Kidney (tissue), 14 donors: Measurements from ENCODE around the gene TMEM43. TPM values are rescaled to one million over a fixed set of nuclear protein-coding genes. Genes with fewer than 3 reads are reported as not detected.

Source experiments
- DNase-seq, 5 donors: peaks; one replicate each; pipeline ENCODE4 v3.0.0-alpha.2; 2013 to 2020
- FAIRE-seq: peaks from 2 replicates; lab custom pipeline; 2012; peaks lifted over from hg19 to GRCh38; lab: Jason Lieb, UNC
- H3K27ac ChIP-seq, 2 donors: one replicate each; pipeline ENCODE4 v1.7.0; 2013; ENCODE audit warnings: low read depth in 2 of 2, low read length in 2 of 2, inconsistent platforms in 1 of 2
- H3K27me3 ChIP-seq: one replicate; pipeline ENCODE4 v1.7.1; 2013; ENCODE audit warnings: low read length, inconsistent platforms; ENCODE audit not compliant: control insufficient read depth, insufficient read depth
- H3K36me3 ChIP-seq, 3 donors: one replicate each; pipeline versions ENCODE4 v1.7.0 to v1.7.1; 2013; ENCODE audit warnings: low read length in 3 of 3, control low read depth in 1 of 3, inconsistent platforms in 1 of 3; ENCODE audit not compliant: insufficient read depth in 3 of 3, control insufficient read depth in 2 of 3
- H3K4me1 ChIP-seq, 3 donors: one replicate each; pipeline versions ENCODE4 v1.7.0 to v1.7.1; 2013; ENCODE audit warnings: low read length in 3 of 3, inconsistent platforms in 1 of 3, low read depth in 1 of 3; ENCODE audit not compliant: control insufficient read depth in 2 of 3, insufficient read depth in 2 of 3
- H3K4me3 ChIP-seq, 3 donors: one replicate each; pipeline versions ENCODE4 v1.7.0 to v1.8.1; 2013; ENCODE audit warnings: low read length in 3 of 3, control low read depth in 1 of 3, inconsistent platforms in 1 of 3
- H3K9ac ChIP-seq, 3 donors: one replicate each; pipeline versions ENCODE4 v1.7.0 to v1.7.1; 2013; ENCODE audit warnings: low read length in 3 of 3, control low read depth in 1 of 3, inconsistent platforms in 1 of 3
- H3K9me3 ChIP-seq, 3 donors: one replicate each; pipeline versions ENCODE4 v1.7.0 to v1.7.1; 2013; ENCODE audit warnings: low read length in 3 of 3, control low read depth in 1 of 3, inconsistent platforms in 1 of 3; ENCODE audit not compliant: control insufficient read depth in 2 of 3, insufficient read depth in 1 of 3
- CTCF ChIP-seq: IDR thresholded peaks from 3 replicates; pipeline ENCODE4 v1.5.1; 2012; ENCODE audit warnings: mild to moderate bottlenecking, moderate library complexity, borderline replicate concordance; ENCODE audit not compliant: insufficient read depth; ENCODE audit errors: extremely low read depth
- intact Hi-C: fragments of 100-400 bp; cut with DNase I; formaldehyde crosslinking; loops from one replicate; pipeline ENCODE4 v1.11.1; 2022
- polyA plus RNA-seq: library from polyadenylated mRNA; stranded (reverse); fragments of 350-450 nt; fragmentation: Illumina TruSeq; extraction: RNeasy Lipid Tissue Mini Kit (QIAGEN cat#74804); gene quantifications from one replicate; pipeline ENCODE4 v1.2.3, GENCODE V29; 2014; ENCODE audit warnings: low read depth, low replicate concordance; ENCODE audit not compliant: insufficient read depth
- total RNA-seq: library from RNA; stranded (reverse); fragmentation: NEBNext Ultra II Directional; extraction: Animal tissue kit (Norgen Biotek cat#: 25700); gene quantifications from one replicate; pipeline ENCODE4 v1.2.1, GENCODE V29; 2021
- donor health status: control.
- donor health status: control.
- donor health status: control.
- donor health status: control.
- donor health status: control.
- donor health status: DM: yes; HTN: yes; CAD: no.
- donor health status: Normal renal cell carcinoma (clear cell type).

Gene TMEM43
- total and polyA plus RNA-seq, 2 donors from 2014 or later: 27.6 to 86.5 TPM

- peaks cover 3 to 10% (median 3%) of the 10 kb centered on the region in 3 donors for H3K36me3 ChIP-seq
- no peak for FAIRE-seq
- intact Hi-C loops: no loop called here
- no peaks in the 10 kb centered on the region for H3K27me3 ChIP-seq
- no peaks in the 10 kb centered on the region for H3K9me3 ChIP-seq
- H3K9ac ChIP-seq: peak overlapping the region; percentile 63 to 79 (median 64)
- peaks cover 0 to 34% (median 19%) of the 10 kb centered on the region in 3 donors for H3K4me1 ChIP-seq
- peak overlapping the region; percentile 66 to 86 for H3K27ac ChIP-seq
- DNase-seq: peak in 4 of 5 donors; percentile 71 to 90 (median 82)
- peak overlapping the region; percentile 58 to 74 (median 73) for H3K4me3 ChIP-seq
- TF ChIP-seq CTCF: no peak
Measured at GRCh38 chr3:14125193-14126016, 553 bp downstream of the TMEM43 start.

- peaks cover 0 to 33% (median 19%) of the 10 kb centered on the region in 3 donors for H3K4me1 ChIP-seq
- peak overlapping the region; percentile 58 to 74 (median 73) for H3K4me3 ChIP-seq
- peaks cover 8 to 18% (median 9%) of the 10 kb centered on the region in 3 donors for H3K36me3 ChIP-seq
- H3K9me3 ChIP-seq: no peaks in the 10 kb centered on the region
- TF ChIP-seq CTCF: no peak
- DNase-seq: peak in 2 of 5 donors; percentile 21 to 61
- H3K27me3 ChIP-seq: no peaks in the 10 kb centered on the region
- no peak for FAIRE-seq
- intact Hi-C loops: no loop called here
- H3K27ac ChIP-seq: peak overlapping the region; percentile 66 to 86
- peak overlapping the region; percentile 51 to 64 (median 63) for H3K9ac ChIP-seq
Measured at GRCh38 chr3:14126017-14126886, 1.4 kb downstream of the TMEM43 start.

GRCh38 chr3:14126887-14127505 lies 2.1 kb downstream of the TMEM43 start:
- H3K4me3 ChIP-seq: peak overlapping the region in 1 of 3 donors; percentile 74
- H3K9ac ChIP-seq: peak overlapping the region in 1 of 3 donors; percentile 63
- peaks cover 8 to 25% (median 15%) of the 10 kb centered on the region in 3 donors for H3K36me3 ChIP-seq
- H3K27ac ChIP-seq: no peak overlapping the region
- intact Hi-C loops: no loop called here
- DNase-seq: peak in 1 of 5 donors; percentile 20
- no peaks in the 10 kb centered on the region for H3K9me3 ChIP-seq
- no peak for FAIRE-seq
- H3K27me3 ChIP-seq: no peaks in the 10 kb centered on the region
- TF ChIP-seq CTCF: no peak
- peaks cover 0 to 31% (median 18%) of the 10 kb centered on the region in 3 donors for H3K4me1 ChIP-seq
